K562 (cell line): ENCODE measurements around the gene PPIA. TPM values are rescaled to one million over a fixed set of nuclear protein-coding genes. Genes with fewer than 3 reads are reported as not detected.
A peak's percentile ranks its signal among the peaks of the same experiment; 100 is the strongest.

Experiments used
- ATAC-seq: fragments of 200-7000 bp; cut with Tn5 transposase; 3 replicates; pipeline ENCODE4 v1.9.1; 2020; ENCODE audit warnings: moderate library complexity
- BruUV-seq: library from RNA; stranded (reverse); fragments of 400-500 nt; replicated peaks from 2 replicates; lab custom pipeline; 2021; lab: Mats Ljungman, UMichigan
- CTCF ChIA-PET: fragments of 300-600 bp; formaldehyde crosslinking; extraction: SDS; loops from one replicate; lab custom pipeline; 2021; ENCODE audit warnings: low intra/inter-chr PET ratio; lab: Yijun Ruan, JAX
- POLR2A ChIA-PET: fragments of 300-600, 350-650 bp; sonication (Branson Sonifier 250); formaldehyde crosslinking; extraction: SDS; loops from one replicate; lab custom pipeline; 2021; ENCODE audit warnings: antibody characterized with exemption, inconsistent platforms; lab: Yijun Ruan, JAX
- DNase-seq, 4 experiments: peaks; one replicate each; pipeline versions ENCODE4 v3.0.0 to v3.0.0-alpha.2; 2011 to 2018; ENCODE audit warnings: low spot score in 3 of 4, mixed read lengths in 3 of 4; ENCODE audit errors: extremely low read depth in 1 of 4
- FAIRE-seq: peaks from 2 replicates; lab custom pipeline; 2011; peaks lifted over from hg19 to GRCh38; lab: Jason Lieb, UNC
- H2AFZ ChIP-seq: 2 replicates; pipeline ENCODE4 v1.6.0; 2011; ENCODE audit warnings: low read depth, low read length, control low read depth, inconsistent platforms
- H3K27ac ChIP-seq: fragments of 200-600 bp; 3 replicates; pipeline ENCODE4 v1.8.0; 2011; ENCODE audit warnings: low read depth, mild to moderate bottlenecking, control low read depth, inconsistent platforms, low read length, moderate library complexity, mixed read lengths; ENCODE audit errors: extremely low read depth
- H3K27me3 ChIP-seq, 2 experiments: fragments of 300-600 bp in 1 of 2; 2 replicates in 1 of 2; 3 replicates in 1 of 2; pipeline versions ENCODE4 v1.6.0 to v1.8.0; 2011; ENCODE audit warnings: inconsistent platforms in 2 of 2, low read length in 2 of 2, mild to moderate bottlenecking in 1 of 2, mixed read lengths in 1 of 2, moderate library complexity in 1 of 2; ENCODE audit not compliant: control insufficient read depth in 2 of 2, insufficient read depth in 2 of 2
- H3K36me3 ChIP-seq: fragments of 300-600 bp; 3 replicates; pipeline ENCODE4 v1.8.0; 2011; ENCODE audit warnings: mild to moderate bottlenecking, low read length, inconsistent platforms; ENCODE audit not compliant: control insufficient read depth, insufficient read depth
- H3K4me1 ChIP-seq, 2 experiments: fragments of 200-600 bp in 1 of 2; replicated peaks in 1 of 2; 2 replicates in 1 of 2; 3 replicates in 1 of 2; pipeline versions ENCODE4 v1.5.1 to v1.8.0; 2011; ENCODE audit warnings: inconsistent platforms in 2 of 2, low read length in 2 of 2, mild to moderate bottlenecking in 1 of 2, mixed read lengths in 1 of 2, moderate library complexity in 1 of 2; ENCODE audit not compliant: control insufficient read depth in 2 of 2, insufficient read depth in 2 of 2
- H3K4me2 ChIP-seq: 2 replicates; pipeline ENCODE4 v1.6.1; 2011; ENCODE audit warnings: low read length, control low read depth, inconsistent platforms, mixed read lengths; ENCODE audit not compliant: insufficient read depth
- H3K4me3 ChIP-seq: fragments of 200-600 bp; sonication (generic), shearing (Covaris generic); 2 replicates; pipeline ENCODE4 v1.5.1; 2016; ENCODE audit warnings: control low read depth, inconsistent platforms
- H3K79me2 ChIP-seq: fragments of 200-600 bp; 3 replicates; pipeline ENCODE4 v1.8.0; 2011; ENCODE audit warnings: low read length, inconsistent platforms; ENCODE audit not compliant: control insufficient read depth, insufficient read depth
- H3K9ac ChIP-seq, 2 experiments: 2 replicates each; pipeline versions ENCODE4 v1.6.0 to v1.6.1; 2011; ENCODE audit warnings: low read depth in 2 of 2, low read length in 2 of 2, control low read depth in 1 of 2, inconsistent platforms in 1 of 2, mild to moderate bottlenecking in 1 of 2, mixed read lengths in 1 of 2; ENCODE audit not compliant: insufficient read depth in 1 of 2
- H3K9me1 ChIP-seq: one replicate; pipeline ENCODE4 v1.6.0; 2011; ENCODE audit warnings: inconsistent platforms, mild to moderate bottlenecking, low read length, moderate library complexity; ENCODE audit not compliant: control insufficient read depth, insufficient read depth
- H3K9me3 ChIP-seq: replicated peaks from 2 replicates; pipeline ENCODE4 v1.5.1; 2011; ENCODE audit warnings: low read depth, low read length, inconsistent platforms; ENCODE audit not compliant: control insufficient read depth, insufficient read depth
- H4K20me1 ChIP-seq: replicated peaks from 2 replicates; pipeline ENCODE4 v1.6.1; 2011; ENCODE audit warnings: low read length, inconsistent platforms, mixed read lengths; ENCODE audit not compliant: control insufficient read depth, insufficient read depth
- AFF1 ChIP-seq, 2 experiments: fragments of 450-650 bp; IDR thresholded peaks; 2 replicates each; pipeline ENCODE4 v1.6.1; 2018; ENCODE audit warnings: mild to moderate bottlenecking in 2 of 2, low read depth in 1 of 2; ENCODE audit not compliant: partially characterized antibody in 2 of 2
- CBX5 ChIP-seq: IDR thresholded peaks from 2 replicates; pipeline ENCODE4 v1.6.1; 2014; ENCODE audit warnings: low read depth, borderline replicate concordance
- ELF2 ChIP-seq: fragments of 250-450 bp; sonication (Bioruptor Pico); IDR thresholded peaks from 2 replicates; pipeline ENCODE4 v1.5.0; 2021; ENCODE audit warnings: mild to moderate bottlenecking
- in situ Hi-C: fragments of 300-500 bp; cut with MboI; formaldehyde crosslinking; loops from 4 replicates; pipeline ENCODE4 v1.15.0; 2018; ENCODE audit warnings: inconsistent platforms, mixed read lengths
- intact Hi-C: fragments of 100-400 bp; cut with micrococcal nuclease; formaldehyde crosslinking; loops from 2 replicates; pipeline ENCODE4 v1.14.2; 2022
- polyA plus RNA-seq, 8 experiments: library from polyadenylated mRNA; depleted of rRNA in 4 of 8; stranded (reverse) in 5 of 8; unstranded in 3 of 8; fragments of >200 nt; fragmentation: Nextera tagmentation in 2 of 8; fragmentation: Illumina TruSeq in 1 of 8; extraction: Ambion mirVana in 2 of 8; extraction: Trizol in 1 of 8; gene quantifications; 2 replicates each; pipeline versions ENCODE4 v1.2.1 to v1.2.3, GENCODE V29; 2011 to 2014; ENCODE audit warnings: inconsistent platforms in 1 of 8, missing spikeins in 1 of 8
- total RNA-seq, 7 experiments: library from RNA; depleted of rRNA in 6 of 7; stranded (reverse); fragments of >200 nt in 6 of 7; fragmentation: Illumina TruSeq in 2 of 7; extraction: Trizol in 2 of 7; gene quantifications; 2 replicates each; pipeline versions ENCODE4 v1.2.1 to v1.2.3, GENCODE V29; 2011 to 2021; ENCODE audit warnings: low replicate concordance in 1 of 7
- TF ChIP-seq, protein P1 (sequence below): fragments of 450-650 bp; formaldehyde crosslinking; IDR thresholded peaks from 2 replicates; pipeline ENCODE4 v1.4.0; 2022; ENCODE audit warnings: mild to moderate bottlenecking, moderate library complexity

The PPIA gene
- total and polyA plus RNA-seq, 9 of the 15 experiments (the other 6 are each of a cell fraction or from before 2014, with no cell fraction given) = 2,583 to 7,504 (median 3,973) TPM

DNA sequence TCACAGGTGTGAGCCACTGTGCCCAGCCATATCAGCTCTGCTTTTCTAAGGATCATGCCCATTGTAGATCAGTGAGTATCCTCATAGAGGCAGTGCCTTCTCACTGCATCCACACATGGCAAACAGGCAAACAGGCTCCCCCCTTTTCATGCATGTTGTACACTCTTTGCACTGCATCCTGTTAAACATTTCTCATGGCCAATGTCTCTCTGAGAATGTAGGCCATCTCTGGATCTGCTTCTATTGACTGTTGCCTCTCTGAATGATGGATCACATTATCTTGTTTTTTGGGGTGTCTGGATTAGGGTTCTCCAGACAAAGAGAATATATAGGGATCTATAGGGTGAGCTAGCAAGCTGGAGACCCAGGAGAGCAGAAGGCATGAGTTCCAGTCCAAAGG lies 13.1 kb upstream of the PPIA start:
- BruUV-seq = no TSS peak
- TF ChIP-seq CBX5 (peak; percentile 66; the same call in 1 of the 2 replicates), AFF1 (IDR thresholded peaks at IDR 0.05; ENCODE audit: low read depth in 1 of 2, partially characterized antibody in 2 of 2) (peak in 1 of 2 experiments; percentile 97), ELF2 (CRISPR knock-in tag) (no peak)
- TF ChIP-seq, protein P1, sequence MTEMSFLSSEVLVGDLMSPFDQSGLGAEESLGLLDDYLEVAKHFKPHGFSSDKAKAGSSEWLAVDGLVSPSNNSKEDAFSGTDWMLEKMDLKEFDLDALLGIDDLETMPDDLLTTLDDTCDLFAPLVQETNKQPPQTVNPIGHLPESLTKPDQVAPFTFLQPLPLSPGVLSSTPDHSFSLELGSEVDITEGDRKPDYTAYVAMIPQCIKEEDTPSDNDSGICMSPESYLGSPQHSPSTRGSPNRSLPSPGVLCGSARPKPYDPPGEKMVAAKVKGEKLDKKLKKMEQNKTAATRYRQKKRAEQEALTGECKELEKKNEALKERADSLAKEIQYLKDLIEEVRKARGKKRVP (CRISPR knock-in tag) = no peak
- no peak overlapping the region for H3K4me3 ChIP-seq
- H3K36me3 ChIP-seq = no peaks in the 10 kb centered on the region
- H3K79me2 ChIP-seq = no peaks in the 10 kb centered on the region
- no peak overlapping the region for H2AFZ ChIP-seq
- intact Hi-C loops = no loop called here
- no peaks in the 10 kb centered on the region for H4K20me1 ChIP-seq
- ATAC-seq = no peak
- DNase-seq = no peak
- H3K27ac ChIP-seq = no peak overlapping the region
- peaks cover 2% of the 10 kb centered on the region; the same call in 1 of the 2 replicates for H3K9me3 ChIP-seq
- POLR2A ChIA-PET = interaction anchor here (1.2 kb wide), 1 partner anchor 14 kb away, joined by 3 read pairs; no protein-coding TSS in a partner anchor
- CTCF ChIA-PET = no interaction called here
- in situ Hi-C loops = no loop called here
- no peak overlapping the region for H3K4me2 ChIP-seq
- FAIRE-seq = no peak
- H3K27me3 ChIP-seq = peaks cover 0 to 6% of the 10 kb centered on the region in 2 experiments; a peak in 1 of 5 replicates
- H3K4me1 ChIP-seq = no peaks in the 10 kb centered on the region
- H3K9me1 ChIP-seq = no peaks in the 10 kb centered on the region
- H3K9ac ChIP-seq = no peak overlapping the region
